Endothelial cell of umbilical vein (primary cell): ENCODE measurements around the gene FAM229A. TPM values are rescaled to one million over a fixed set of nuclear protein-coding genes. Genes with fewer than 3 reads are reported as not detected.

Experiments
- Bru-seq: library from RNA; stranded (reverse); fragments of 400-500 nt; gene quantifications from one replicate; lab custom pipeline; 2021; lab: Mats Ljungman, UMichigan
- BruChase-seq, 2 experiments: library from RNA; stranded (reverse); fragments of 400-500 nt; gene quantifications; one replicate each; lab custom pipeline; 2021; lab: Mats Ljungman, UMichigan
- BruUV-seq: library from RNA; stranded (reverse); fragments of 400-500 nt; replicated peaks from 2 replicates; lab custom pipeline; 2021; lab: Mats Ljungman, UMichigan
- CTCF ChIA-PET: fragments of 300-600, 350-600 bp; sonication (Branson Sonifier 250); formaldehyde crosslinking; loops from one replicate; lab custom pipeline; 2021; ENCODE audit warnings: antibody characterized with exemption, inconsistent platforms; lab: Charles Lee
- POLR2A ChIA-PET: fragments of 300-600, 350-600 bp; sonication (Branson Sonifier 250); formaldehyde crosslinking; loops from one replicate; lab custom pipeline; 2021; ENCODE audit warnings: antibody characterized with exemption, inconsistent platforms; lab: Charles Lee
- DNase-seq: peaks from one replicate; pipeline ENCODE4 v3.0.0-alpha.2; 2011; ENCODE audit warnings: low read depth, low spot score
- FAIRE-seq: peaks from 2 replicates; lab custom pipeline; 2011; peaks lifted over from hg19 to GRCh38; lab: Jason Lieb, UNC
- H2AFZ ChIP-seq: 2 replicates; pipeline ENCODE4 v1.6.0; 2012; ENCODE audit warnings: low read depth, low read length, control low read depth, inconsistent platforms
- H3K27ac ChIP-seq: 2 replicates; pipeline ENCODE4 v1.5.1; 2011; ENCODE audit warnings: low read depth, mild to moderate bottlenecking, control low read depth, low read length, moderate library complexity; ENCODE audit not compliant: insufficient read depth
- H3K27me3 ChIP-seq, 2 experiments: 2 replicates each; pipeline versions ENCODE4 v1.6.0 to v1.6.1; 2011; ENCODE audit warnings: low read length in 2 of 2, mixed read lengths in 1 of 2; ENCODE audit not compliant: control insufficient read depth in 2 of 2, insufficient read depth in 2 of 2
- H3K36me3 ChIP-seq, 2 experiments: 2 replicates in 1 of 2; 3 replicates in 1 of 2; pipeline ENCODE4 v1.5.1; 2011; ENCODE audit warnings: low read length in 2 of 2, mild to moderate bottlenecking in 1 of 2, moderate library complexity in 1 of 2; ENCODE audit not compliant: control insufficient read depth in 2 of 2, insufficient read depth in 2 of 2; ENCODE audit errors: extremely low read depth in 1 of 2
- H3K4me1 ChIP-seq: 3 replicates; pipeline ENCODE4 v1.5.1; 2011; ENCODE audit warnings: mild to moderate bottlenecking, low read length; ENCODE audit not compliant: control insufficient read depth, insufficient read depth; ENCODE audit errors: extremely low read depth
- H3K4me2 ChIP-seq: 2 replicates; pipeline ENCODE4 v1.6.1; 2011; ENCODE audit warnings: low read length, control low read depth, mixed read lengths; ENCODE audit not compliant: insufficient read depth
- H3K4me3 ChIP-seq, 3 experiments: fragments of 200-600 bp in 1 of 3; sonication (generic), shearing (Covaris generic) in 1 of 3; replicated peaks in 1 of 3; 2 replicates each; pipeline ENCODE4 v1.5.1; 2011 to 2016; ENCODE audit warnings: control low read depth in 3 of 3, low read length in 3 of 3, mild to moderate bottlenecking in 2 of 3, inconsistent platforms in 1 of 3, low read depth in 1 of 3, moderate library complexity in 1 of 3; ENCODE audit not compliant: insufficient read depth in 1 of 3
- H3K79me2 ChIP-seq: 2 replicates; pipeline ENCODE4 v1.6.0; 2012; ENCODE audit warnings: low read length, inconsistent platforms; ENCODE audit not compliant: control insufficient read depth, insufficient read depth
- H3K9ac ChIP-seq: replicated peaks from 2 replicates; pipeline ENCODE3; 2011; ENCODE audit warnings: low read length, control low read depth; ENCODE audit not compliant: insufficient read depth; ENCODE audit errors: extremely low read depth
- H3K9me1 ChIP-seq: replicated peaks from 3 replicates; pipeline ENCODE4 v1.6.0; 2011; ENCODE audit warnings: mild to moderate bottlenecking, low read length; ENCODE audit not compliant: control insufficient read depth, insufficient read depth; ENCODE audit errors: extremely low read depth
- H3K9me3 ChIP-seq: replicated peaks from 2 replicates; pipeline ENCODE4 v1.5.1; 2012; ENCODE audit warnings: low read length, inconsistent platforms; ENCODE audit not compliant: control insufficient read depth, insufficient read depth
- H4K20me1 ChIP-seq: replicated peaks from 2 replicates; pipeline ENCODE3; 2011; ENCODE audit warnings: mild to moderate bottlenecking, low read length; ENCODE audit not compliant: control insufficient read depth, insufficient read depth; ENCODE audit errors: extremely low read depth
- GATA2 ChIP-seq: IDR thresholded peaks from 2 replicates; pipeline ENCODE4 v1.7.0; 2011; ENCODE audit warnings: low read depth, mild to moderate bottlenecking, moderate library complexity, mixed read lengths, low read length; ENCODE audit not compliant: insufficient read length, insufficient read depth
- JUN ChIP-seq: IDR thresholded peaks from 2 replicates; pipeline ENCODE4 v1.6.1; 2011; ENCODE audit warnings: borderline replicate concordance, low read depth; ENCODE audit not compliant: insufficient read length, insufficient read depth
- MYC ChIP-seq: IDR thresholded peaks from one replicate; pipeline ENCODE4 v1.6.1; 2011; ENCODE audit warnings: mild to moderate bottlenecking, low read depth, low read length
- POLR2A ChIP-seq: IDR thresholded peaks from 2 replicates; pipeline ENCODE4 v1.6.1; 2012; ENCODE audit warnings: low read depth, mild to moderate bottlenecking, control low read depth, low read length
- POLR2AphosphoS5 ChIP-seq: IDR thresholded peaks from 2 replicates; pipeline ENCODE4 v1.6.1; 2012; ENCODE audit warnings: low read depth, mild to moderate bottlenecking, control low read depth, low read length, moderate library complexity; ENCODE audit not compliant: insufficient read depth
- dilution Hi-C: fragments of 300-500 bp; cut with MboI; formaldehyde crosslinking; loops from one replicate; pipeline ENCODE4 v1.15.0; 2019; ENCODE audit warnings: low sequenced_read_pairs; ENCODE audit not compliant: extremely low pct_ligation_motif_present
- intact Hi-C: fragments of 100-400 bp; cut with micrococcal nuclease; formaldehyde crosslinking; loops from one replicate; pipeline ENCODE4 v1.10.0; 2022
- long read RNA-seq: library from polyadenylated mRNA; stranded (forward); transcript quantifications from one replicate; pipeline ENCODE4 v2.0.0, GENCODE V29; 2021
- polyA minus RNA-seq, 3 experiments: library from RNA; depleted of rRNA, polyadenylated mRNA; stranded (reverse); fragments of >200 nt; gene quantifications; 1 replicate in 1 of 3; 2 replicates in 2 of 3; pipeline ENCODE4 v1.2.3, GENCODE V29; 2011
- polyA plus RNA-seq, 4 experiments: library from polyadenylated mRNA; depleted of rRNA in 3 of 4; stranded (reverse) in 3 of 4; unstranded in 1 of 4; fragments of >200 nt; gene quantifications; 2 replicates each; pipeline versions ENCODE4 v1.2.1 to v1.2.3, GENCODE V29; 2011 to 2012; ENCODE audit warnings: missing spikeins in 1 of 4
- total RNA-seq: library from RNA; stranded (reverse); gene quantifications from 2 replicates; pipeline ENCODE4 v1.2.3, GENCODE V29; 2021
- TF ChIP-seq, protein P1 (sequence below): IDR thresholded peaks from 2 replicates; pipeline ENCODE4 v1.6.1; 2011; ENCODE audit not compliant: insufficient read depth, insufficient read length
- TF ChIP-seq, protein P2 (sequence below), 2 donors: IDR thresholded peaks; 1 replicate in 1 of 2; 2 replicates in 1 of 2; pipeline ENCODE4 v1.5.1; 2011; ENCODE audit warnings: low read length in 2 of 2, mild to moderate bottlenecking in 2 of 2, moderate library complexity in 2 of 2, control low read depth in 1 of 2, inconsistent platforms in 1 of 2, low read depth in 1 of 2; ENCODE audit not compliant: insufficient read depth in 1 of 2; ENCODE audit errors: extremely low read depth in 1 of 2

FAM229A gene, protein sequence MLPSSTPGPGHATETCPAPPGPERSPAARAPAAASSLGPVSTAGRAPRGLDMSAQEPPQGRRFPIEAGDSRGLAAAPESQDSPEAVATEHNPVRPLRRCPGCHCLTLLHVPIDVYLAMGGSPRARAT
- total RNA-seq (8.6 and 11.6 TPM in 2 replicates), polyA plus RNA-seq (8.9 and 9.9 TPM in 2 replicates), polyA minus RNA-seq (6.3 and 7.2 TPM in 2 replicates), Bru-seq, nascent RNA (percentile 43 among the genes with signal in this experiment), BruChase-seq, experiment 1, labeled RNA remaining after a 6-hour chase (percentile 71 among the genes with signal in this experiment), BruChase-seq, experiment 2, labeled RNA remaining after a 2-hour chase (percentile 73 among the genes with signal in this experiment)
- polyA plus RNA-seq (2011; cell fraction: cytosol; rRNA removed), result 0.68 and 2.0 TPM in 2 replicates
- polyA plus RNA-seq (2011; cell fraction: nucleus; rRNA removed), result 43.3 and 43.7 TPM in 2 replicates
- 1.9 and 2.4 TPM in 2 replicates for polyA plus RNA-seq (2012)
- polyA minus RNA-seq (2011; cell fraction: cytosol; rRNA and poly(A)+ RNA removed), result 0.61 TPM
- polyA minus RNA-seq (2011; cell fraction: nucleus; rRNA and poly(A)+ RNA removed), result 11.2 and 15.7 TPM in 2 replicates
- long read RNA-seq, partial matches to known transcripts, result 0 of 4 reads
- long read RNA-seq, other reads (novel, unspliced or antisense), result 3 of 4 reads

DNA sequence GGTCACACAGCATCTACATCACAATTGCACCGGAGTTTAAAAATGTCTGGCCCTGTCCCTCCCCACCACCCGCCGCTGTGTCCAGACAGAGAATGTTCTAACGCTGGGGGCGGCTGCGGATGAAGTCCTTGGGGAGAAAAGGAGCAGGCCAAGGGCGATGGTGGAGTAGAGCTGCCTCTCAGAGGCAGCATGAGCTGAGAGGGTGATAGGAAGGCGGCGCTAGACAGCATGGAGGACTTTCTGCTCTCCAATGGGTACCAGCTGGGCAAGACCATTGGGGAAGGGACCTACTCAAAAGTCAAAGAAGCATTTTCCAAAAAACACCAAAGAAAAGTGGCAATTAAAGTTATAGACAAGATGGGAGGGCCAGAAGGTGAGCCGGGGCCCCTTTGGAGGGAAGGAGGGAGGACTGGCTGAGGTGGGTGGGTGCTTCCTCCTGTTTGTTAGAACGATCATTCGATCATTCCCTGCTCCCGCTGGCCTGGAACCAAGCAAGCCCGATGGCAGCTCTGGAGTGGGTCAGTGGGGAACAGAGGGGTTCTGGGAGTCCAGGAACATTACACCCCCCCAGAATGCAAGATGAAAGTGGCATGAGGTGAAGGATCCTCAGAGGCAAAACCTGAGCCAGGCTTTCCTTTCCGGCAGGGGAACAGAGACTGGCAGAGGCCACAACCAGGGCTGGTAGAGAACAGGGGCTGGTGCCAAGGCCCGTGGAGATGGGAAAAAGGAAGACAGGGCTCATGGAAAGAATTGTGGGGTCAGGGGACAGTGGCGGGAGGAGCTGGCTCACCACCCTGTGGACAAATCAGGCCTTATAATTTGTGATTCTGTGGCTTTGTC, at the start of gene FAM229A, which contains the start of gene TSSK3:
Gene FAM229A, minus strand, starts transcription at position 12 of the 840 bp plus-strand sequence. CDS start 394 bp downstream, outside the sequence.
Gene TSSK3, plus strand, starts transcription at position 66 of the 840 bp plus-strand sequence. Its CDS starts 163 bp downstream, at position 229.
- peaks cover 7% of the 10 kb centered on the region for H3K4me1 ChIP-seq
- intact Hi-C loops, result loop anchor here (1.0 to 5.0 kb wide), 2 partner anchors 27 to 145 kb away; no protein-coding TSS in a partner anchor
- no TSS peak for BruUV-seq
- dilution Hi-C loops, result no loop called here
- ChIA-PET CTCF (interaction anchor here (0.9 to 2.0 kb wide), 8 partner anchors 9 to 146 kb away, joined by 3 to 16 read pairs (median 4); partner anchors contain the start of gene MARCKSL1), POLR2A (interaction anchor here (1.7 kb wide), 1 partner anchor 27 kb away, joined by 8 read pairs; the partner anchor contains the start of gene MARCKSL1)
- H3K4me2 ChIP-seq, result peak within 1 kb of the TSS; percentile 49
- no peak within 1 kb of the TSS for H3K27ac ChIP-seq
- peak within 1 kb of the TSS in 2 of 3 experiments; percentile 14 to 31 for H3K4me3 ChIP-seq
- no peaks in the 10 kb centered on the region for H3K9me1 ChIP-seq
- DNase-seq, result no peak
- no peaks in the 10 kb centered on the region for H3K79me2 ChIP-seq
- no peak for FAIRE-seq
- peaks cover 0 to 30% of the 10 kb centered on the region in 2 experiments for H3K36me3 ChIP-seq
- H2AFZ ChIP-seq, result peak within 1 kb of the TSS; percentile 17
- H3K9ac ChIP-seq, result no peak within 1 kb of the TSS
- TF ChIP-seq MYC (no peak), POLR2A (no peak), POLR2AphosphoS5 (no peak), GATA2 (no peak), JUN (no peak)
- TF ChIP-seq, protein P1, sequence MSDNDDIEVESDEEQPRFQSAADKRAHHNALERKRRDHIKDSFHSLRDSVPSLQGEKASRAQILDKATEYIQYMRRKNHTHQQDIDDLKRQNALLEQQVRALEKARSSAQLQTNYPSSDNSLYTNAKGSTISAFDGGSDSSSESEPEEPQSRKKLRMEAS, result no peak
- TF ChIP-seq, protein P2, sequence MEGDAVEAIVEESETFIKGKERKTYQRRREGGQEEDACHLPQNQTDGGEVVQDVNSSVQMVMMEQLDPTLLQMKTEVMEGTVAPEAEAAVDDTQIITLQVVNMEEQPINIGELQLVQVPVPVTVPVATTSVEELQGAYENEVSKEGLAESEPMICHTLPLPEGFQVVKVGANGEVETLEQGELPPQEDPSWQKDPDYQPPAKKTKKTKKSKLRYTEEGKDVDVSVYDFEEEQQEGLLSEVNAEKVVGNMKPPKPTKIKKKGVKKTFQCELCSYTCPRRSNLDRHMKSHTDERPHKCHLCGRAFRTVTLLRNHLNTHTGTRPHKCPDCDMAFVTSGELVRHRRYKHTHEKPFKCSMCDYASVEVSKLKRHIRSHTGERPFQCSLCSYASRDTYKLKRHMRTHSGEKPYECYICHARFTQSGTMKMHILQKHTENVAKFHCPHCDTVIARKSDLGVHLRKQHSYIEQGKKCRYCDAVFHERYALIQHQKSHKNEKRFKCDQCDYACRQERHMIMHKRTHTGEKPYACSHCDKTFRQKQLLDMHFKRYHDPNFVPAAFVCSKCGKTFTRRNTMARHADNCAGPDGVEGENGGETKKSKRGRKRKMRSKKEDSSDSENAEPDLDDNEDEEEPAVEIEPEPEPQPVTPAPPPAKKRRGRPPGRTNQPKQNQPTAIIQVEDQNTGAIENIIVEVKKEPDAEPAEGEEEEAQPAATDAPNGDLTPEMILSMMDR (IDR thresholded peaks at IDR 0.05; ENCODE audit: extremely low read depth in 1 of 2, insufficient read depth in 1 of 2, low read depth in 1 of 2, low read length in 2 of 2), result no peak
- H4K20me1 ChIP-seq, result no peaks in the 10 kb centered on the region
- H3K27me3 ChIP-seq, result no peaks in the 10 kb centered on the region
- no peaks in the 10 kb centered on the region for H3K9me3 ChIP-seq
